ENCODE results near the gene SDR42E2.
"Not testable (repeated sequence)": the region's sequence is repeated elsewhere in the genome, so short reads cannot be mapped to it uniquely, and the experiment has no call there.

SDR42E2 gene

DNA sequence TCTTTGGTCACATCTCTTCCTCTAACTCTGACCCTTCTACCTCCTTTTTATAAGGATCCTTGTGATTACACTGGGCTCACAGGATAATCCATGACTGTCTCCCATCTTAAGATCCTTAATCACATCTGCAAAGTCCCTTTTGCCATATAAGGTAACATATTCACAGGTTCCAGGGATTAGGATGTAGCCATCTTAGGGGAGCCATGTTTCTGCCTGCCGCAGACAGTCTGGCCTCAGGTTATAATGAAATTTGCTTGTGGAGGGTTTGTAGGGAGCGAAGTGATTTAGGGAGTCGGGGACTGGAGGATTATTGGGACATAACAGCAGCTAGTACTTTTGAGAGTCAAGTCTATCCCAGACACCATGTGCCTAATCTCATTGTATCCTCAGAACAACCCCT is 51.5 kb downstream of the SDR42E2 start:
- DNase-seq (ENCODE audit: low read depth), result no peak

DNA sequence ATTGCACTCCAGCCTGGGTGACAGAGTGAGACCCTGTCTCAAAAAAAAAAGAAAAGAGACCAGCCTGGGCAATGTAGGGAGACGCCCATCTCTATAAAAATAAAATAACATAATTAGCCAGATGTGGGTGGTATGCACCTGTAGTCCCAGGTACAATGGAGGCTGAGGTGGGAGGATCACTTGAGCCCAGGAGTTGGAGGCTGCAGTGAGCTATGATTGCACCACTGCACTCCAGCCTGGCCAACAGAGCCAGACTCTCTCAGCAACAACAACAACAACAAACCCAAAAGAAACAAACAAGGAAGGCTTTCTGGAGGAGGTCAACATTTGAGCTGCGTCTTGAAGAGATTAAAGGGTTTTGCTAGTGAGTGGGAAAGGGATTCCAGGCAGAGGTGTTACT is 52.1 kb downstream of the SDR42E2 start:
- DNase-seq (ENCODE audit: low read depth), result no peak

DNA sequence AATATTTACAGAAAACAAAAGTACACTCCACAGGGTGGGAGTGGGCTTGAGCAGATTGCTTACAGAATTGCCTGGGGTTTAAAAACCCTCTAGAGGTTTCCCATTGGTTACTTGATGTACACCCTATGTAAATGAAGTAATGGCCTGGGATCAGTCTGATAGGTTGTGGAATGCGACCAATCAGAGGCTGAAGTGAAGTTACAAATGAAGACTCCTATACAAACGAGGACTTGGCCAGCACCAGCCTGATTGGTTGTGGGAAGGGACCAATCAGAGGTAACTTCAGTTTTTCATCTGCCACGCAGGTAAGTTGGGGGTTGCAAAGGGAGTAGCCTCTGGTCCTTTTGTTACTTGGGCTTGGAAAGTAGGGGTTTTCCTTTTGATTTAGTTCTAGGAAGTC is 52.6 kb downstream of the SDR42E2 start:
- no peak for DNase-seq (ENCODE audit: low read depth)

DNA sequence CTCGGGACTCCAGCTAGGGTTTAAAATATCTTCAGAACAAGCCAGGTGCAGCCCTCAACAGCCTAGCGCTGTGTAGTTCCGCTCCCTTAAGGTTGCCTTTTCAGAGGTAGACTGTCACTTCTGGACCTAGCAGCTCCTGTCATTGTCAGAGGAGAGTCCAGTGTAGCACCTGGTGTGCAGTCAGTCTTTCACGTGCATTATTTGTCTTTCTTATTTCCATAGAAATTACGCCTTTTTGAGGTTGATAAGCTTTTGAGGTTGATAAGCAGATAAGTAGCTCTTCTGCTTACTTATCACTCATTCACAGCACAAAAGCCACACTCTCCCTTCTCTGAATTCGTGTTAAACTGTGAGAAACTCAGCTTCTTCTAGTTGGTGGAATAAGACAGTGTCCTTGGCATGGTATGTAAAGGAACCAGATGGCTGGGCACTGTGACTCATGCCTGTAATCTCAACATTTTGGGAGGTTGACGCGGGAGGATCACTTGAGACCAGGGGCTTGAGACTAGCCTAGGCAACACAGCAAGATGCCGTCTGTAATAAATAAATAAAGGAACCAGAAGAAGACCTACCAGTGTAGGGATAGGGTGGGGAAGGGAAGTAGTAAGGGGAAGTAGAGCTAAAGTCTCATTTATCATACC is 54.0 kb downstream of the SDR42E2 start:
- DNase-seq (ENCODE audit: low read depth), result no peak

DNA sequence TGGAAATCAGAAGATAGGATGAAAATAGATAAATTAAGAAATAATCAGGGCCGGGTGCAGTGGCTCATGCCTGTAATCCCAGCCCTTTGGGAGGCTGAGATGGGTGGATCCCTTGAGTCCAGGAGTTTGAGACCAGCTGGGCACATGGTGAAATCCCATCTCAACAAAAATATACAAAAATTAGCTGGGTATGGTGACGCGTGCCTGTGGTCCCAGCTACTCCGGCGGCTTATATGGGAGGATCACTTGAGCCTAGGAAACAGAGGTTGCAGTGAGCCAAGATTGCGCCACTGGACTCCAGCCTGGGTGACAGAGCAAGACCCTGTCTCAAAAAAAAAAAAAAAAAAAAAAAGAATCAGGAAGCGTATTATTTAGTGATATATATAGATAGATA is 54.5 kb downstream of the SDR42E2 start:
- not testable (repeated sequence) for DNase-seq (ENCODE audit: low read depth)

DNA sequence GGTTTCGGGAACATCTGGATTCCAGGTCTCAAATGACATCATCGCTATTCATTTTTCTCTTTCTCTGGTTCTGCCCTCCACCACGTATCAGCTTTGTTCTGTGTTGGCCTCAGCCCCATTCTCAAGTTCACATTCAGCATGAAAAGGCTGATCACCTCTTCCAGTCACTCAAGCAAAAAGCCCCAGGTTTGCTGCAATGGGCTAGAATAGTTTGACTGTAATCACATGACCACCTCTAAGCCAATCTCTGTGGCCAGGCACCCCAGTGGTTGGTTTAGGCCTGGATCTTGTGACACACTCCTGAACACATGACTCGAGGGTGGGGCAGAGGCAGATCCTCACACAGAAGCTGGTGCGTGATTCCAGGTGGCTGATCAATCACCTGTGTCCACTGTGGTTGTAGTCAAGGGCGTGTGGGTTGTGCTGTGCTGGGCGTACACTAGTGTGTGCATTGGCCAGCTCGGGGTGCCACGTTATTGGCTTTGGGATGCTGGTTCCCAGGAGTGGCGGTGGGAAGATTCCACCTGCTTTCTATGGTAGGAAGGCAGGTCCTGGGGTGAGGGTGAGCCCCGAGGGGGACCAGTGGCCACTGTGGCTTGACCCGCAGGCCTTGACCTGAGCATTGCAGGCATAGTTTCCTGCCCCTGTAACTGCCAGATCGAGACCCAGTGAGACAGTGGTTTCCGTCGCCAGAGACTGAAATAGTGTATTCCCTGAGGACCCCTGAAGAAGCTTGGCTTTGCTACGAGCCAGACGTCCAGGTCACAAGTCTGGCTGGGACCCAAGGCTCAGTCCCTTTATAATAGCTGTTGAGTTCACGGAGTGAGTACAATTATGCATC is 55.8 kb downstream of the SDR42E2 start:
- DNase-seq (ENCODE audit: low read depth), result no peak

DNA sequence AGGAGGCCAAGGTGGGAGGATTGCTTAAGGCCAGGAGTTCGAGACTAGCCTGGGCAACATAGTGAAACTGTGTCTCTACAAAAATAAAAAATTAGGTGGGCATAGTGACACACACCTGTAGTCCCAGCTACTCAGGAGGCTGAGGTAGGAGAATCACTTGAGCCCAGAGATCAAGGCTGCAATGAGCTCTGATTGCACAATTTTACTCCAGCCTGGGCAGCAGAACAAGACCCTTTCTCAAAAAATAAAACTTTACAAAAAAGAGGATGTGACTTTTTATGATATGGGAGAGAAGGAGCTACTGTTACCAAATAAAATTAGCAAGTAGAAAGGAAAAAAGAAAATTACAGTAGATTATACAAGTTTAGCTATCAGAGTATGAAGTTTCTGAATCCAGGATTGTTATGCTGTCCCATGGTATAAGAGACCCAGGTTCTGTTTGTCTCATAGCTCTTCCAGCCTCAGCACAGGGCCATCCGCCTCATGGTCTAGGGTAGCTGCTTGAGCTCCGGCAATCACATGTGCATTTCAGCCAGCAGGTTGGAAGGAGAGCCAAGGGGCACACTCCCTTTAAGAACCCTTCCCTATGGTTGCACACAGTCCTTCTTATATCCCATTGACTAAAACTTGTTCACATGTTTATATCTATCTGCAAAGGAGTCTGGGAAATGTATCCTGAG is 57.2 kb downstream of the SDR42E2 start:
- no peak for DNase-seq (ENCODE audit: low read depth)

DNA sequence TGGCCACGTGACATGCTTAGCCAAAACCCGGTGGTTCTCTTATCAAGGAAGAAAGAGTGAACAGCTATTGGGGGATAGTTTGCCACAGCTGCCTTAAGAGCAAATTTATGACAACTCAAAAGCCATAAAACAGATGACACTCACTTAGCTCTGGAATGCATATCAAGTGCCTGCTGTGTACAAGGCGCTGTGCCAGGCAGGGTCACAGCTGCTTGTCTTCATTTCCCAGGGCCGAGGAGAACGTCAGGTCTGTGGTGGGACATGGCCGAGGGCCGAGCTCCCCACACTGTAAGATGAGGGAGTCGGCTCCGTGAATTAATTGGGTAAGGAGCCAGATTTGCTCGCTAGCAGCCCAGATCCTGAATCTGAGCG is 57.7 kb downstream of the SDR42E2 start:
- no peak for DNase-seq (ENCODE audit: low read depth)

DNA sequence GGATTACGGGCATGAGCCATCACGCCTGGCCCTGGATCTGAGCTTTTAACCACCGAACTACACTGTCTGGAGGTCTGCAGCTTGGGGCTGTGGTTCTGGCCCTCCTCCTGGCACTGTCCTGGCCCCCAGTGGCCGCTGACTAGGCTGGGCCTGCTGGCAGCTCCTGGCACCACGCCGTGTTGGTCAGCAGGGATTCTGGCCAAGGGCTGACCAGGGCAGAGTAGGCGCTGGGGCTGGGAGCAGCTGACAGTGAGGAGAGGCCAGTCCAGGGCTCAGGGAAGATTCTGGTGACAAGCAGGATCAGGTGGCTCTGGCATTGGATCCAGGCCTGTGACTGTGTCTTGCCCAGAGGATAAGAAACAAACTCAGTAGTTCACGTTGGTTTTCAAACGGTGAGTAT is 58.4 kb downstream of the SDR42E2 start:
- no peak for DNase-seq (ENCODE audit: low read depth)

DNA sequence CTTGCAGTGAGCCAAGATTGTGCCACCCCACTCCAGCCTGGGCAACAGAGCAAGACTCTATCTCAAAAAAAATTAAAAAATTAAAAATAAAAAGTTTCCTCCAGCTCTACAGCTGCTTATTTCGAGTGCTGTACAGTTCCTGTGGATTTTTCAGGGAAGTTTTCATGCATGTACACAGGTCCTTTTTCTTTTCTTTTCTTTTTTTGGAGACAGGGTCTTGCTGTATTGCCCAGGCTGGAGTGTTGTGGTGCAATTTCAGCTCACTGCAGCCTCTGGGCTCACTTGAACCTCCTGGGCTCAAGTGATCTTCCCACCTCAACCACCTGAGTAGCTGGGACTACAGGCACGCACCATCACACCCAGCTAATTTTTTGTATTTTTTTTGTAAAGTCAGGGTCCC is 59.7 kb downstream of the SDR42E2 start:
- DNase-seq (ENCODE audit: low read depth), result no peak

DNA sequence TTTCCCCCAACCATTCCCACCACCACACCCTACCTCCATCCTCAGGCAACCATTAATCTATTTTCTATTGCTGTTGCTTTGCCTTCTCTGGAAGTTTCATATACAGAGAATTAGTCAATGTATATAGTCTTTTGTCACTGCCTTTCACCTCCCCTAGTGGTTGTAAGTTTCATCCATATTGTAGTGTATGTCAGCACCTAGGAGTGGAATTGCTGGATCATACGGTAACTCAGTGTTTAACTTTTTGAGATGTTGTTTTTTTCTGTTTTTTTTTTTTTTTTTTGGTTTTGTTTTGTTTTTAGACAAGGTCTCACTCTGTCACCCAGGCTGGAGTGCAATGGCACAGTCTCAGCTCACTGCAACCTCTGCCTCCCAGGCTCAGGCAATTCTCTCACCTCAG is 60.7 kb downstream of the SDR42E2 start:
- no peak for DNase-seq (ENCODE audit: low read depth)

DNA sequence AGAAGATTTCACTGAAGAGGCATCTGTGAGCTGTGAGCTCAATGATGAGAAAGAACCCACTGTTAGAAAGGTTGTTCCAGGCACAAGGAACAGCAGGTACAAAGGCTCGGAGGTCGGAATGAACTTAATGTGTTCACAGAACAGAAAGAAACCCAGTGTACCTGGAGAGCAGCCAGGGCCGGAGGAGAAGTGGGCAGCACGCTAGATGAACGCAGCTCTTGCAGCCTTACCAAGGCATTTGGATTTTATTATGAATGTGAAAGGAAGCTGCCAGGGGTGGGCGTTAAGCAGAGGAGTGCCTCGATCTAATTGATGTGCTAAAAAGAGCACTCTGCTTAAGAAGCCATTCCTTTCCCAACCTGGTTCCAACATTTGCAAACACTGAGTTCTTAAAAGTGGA is 62.8 kb downstream of the SDR42E2 start:
- DNase-seq (ENCODE audit: low read depth), result no peak

DNA sequence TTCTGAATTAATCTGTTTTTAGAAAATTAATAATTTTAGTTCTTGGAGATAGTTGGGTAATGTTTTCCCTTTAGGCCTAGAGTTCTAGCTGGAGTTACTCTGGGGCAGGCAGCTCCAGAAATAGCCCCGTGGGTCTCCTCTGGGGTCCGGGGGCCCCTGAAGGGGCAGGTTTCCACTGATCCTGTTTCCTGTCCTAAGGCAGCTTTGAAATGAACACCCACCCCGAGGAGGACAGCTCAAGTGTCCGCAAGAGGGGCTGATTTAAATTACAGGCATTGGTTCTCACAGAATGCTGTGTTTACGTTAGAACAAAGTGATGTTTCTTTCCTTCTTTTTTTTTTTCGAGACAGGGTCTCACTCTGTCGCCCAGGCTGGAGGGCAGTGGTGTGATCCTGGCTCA is 67.6 kb downstream of the SDR42E2 start:
- DNase-seq (ENCODE audit: low read depth), result no peak

DNA sequence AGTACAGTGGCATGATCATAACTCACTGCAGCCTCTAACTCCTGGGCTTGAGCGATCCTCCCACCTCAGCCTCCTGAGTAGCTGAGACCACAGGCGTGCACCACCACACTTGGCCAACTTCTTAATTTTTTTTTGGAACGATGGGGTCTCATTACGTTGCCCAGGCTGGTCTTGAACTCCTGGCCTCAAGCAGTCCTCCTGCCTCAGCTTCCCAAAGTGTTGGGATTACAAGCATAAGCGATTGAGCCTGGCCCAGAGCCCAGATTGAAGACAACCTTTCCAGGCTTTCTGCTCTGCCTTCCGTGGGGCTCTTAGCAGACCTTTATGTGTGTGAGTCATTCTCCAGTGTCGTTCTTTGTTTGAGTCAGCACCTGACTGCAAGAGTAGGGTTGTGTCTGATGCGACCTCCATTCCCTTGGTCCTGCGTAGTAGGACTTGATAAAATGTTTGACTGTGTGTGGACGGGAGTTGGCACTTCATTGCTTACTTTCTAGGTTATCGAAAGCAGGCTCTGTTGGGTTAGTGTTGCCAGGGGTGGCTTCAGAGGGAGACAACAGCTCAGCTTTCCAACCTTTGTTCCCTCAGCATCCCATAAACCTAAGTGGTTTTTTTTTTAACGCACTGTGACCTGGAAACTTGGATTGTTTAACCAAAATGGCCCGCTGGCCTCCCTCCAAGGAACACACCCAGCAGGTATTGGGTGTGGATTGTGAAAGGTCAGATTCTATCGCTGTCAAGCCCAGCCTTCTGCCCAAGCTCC is 70.2 kb downstream of the SDR42E2 start:
- DNase-seq (ENCODE audit: low read depth), result no peak

DNA sequence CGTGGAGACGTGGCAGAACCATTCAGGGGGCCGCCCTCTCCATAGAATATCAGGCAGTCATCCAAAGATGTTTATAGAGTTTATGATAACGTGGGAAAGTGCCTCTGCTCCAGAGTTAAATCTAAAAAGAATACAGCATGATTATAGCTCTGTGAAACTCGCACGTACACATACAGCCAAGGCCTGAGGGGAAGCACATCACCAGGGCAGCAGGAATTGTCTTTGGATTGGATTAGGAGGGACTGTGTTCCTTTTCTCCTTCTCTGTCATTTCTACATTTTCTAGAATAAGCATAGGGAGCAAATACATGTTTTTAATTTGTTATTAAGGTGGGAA is 70.7 kb downstream of the SDR42E2 start:
- DNase-seq (ENCODE audit: low read depth), result no peak

DNA sequence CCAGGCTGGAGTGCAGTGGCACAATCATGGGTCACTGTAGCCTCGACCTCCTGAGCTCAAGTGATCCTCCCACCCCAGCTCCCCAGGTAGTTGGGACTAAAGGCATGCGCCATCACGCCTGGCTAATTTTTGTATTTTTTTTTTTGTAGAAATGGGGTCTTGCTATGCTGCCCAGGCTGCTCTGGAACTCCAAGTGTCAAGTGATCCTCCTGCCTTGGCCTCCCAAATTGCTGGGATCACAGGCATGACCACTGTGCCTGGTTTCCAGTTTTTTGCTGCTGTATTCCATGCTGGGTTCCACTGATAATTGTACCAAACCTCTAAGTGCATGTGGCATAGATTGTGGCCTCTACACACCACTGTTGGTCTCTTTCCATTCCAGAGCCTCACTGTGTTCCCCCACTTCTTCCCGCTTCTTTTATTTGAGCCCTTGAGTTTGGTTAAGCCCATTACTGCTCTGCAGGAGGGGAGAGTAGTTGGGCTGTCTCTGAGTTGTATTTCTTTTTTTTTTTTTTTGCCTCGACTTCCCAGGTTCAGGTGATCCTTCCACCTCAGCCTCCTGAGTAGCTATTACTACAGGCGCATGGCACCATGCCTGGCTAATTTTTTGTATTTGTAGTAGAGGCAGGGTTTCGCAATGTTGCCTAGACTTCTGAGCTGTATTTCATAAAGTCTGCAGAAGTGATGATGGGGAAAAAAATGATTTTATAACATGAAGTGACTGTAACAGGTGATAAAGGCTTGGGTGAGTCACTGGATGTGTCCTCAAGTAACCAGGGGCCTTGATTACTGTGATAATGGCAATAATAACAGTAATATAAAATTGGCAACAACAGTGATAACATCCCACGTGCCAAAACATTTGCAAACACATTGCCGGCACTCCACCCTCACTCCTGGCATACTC is 73.8 kb downstream of the SDR42E2 start:
- DNase-seq (ENCODE audit: low read depth), result no peak

DNA sequence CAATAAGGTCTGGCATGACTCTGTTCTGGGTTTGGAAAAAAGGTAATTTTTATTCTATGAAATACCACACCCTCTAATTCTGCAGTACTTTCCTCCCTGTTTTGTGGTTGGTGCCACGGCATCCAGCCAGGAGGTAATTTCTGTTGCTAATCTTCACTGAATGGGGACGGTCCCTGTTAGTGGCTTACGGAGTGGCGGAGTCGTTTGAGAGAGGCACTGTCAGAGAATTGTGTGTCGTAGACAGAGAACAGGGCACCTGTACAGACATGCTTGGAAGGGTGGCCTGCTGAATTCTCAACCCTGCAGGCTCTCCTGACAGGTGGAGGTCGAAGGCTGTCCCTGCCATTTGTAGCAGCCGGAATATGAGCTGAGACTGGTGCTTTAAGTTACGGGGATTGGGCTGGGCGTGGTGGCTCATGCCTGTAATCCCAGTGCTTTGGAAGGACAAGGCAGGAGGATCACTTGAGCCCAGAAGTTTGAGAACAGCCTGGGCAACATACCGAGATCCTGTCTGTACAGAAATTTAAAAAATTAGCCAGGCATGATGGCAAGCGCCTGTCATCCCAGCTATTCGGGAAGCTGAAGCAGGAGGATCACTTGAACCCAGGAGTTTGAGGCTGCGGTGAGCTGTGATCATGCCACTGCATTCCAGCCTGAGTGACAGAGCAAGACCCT is 77.0 kb downstream of the SDR42E2 start:
- DNase-seq (ENCODE audit: low read depth), result no peak

DNA sequence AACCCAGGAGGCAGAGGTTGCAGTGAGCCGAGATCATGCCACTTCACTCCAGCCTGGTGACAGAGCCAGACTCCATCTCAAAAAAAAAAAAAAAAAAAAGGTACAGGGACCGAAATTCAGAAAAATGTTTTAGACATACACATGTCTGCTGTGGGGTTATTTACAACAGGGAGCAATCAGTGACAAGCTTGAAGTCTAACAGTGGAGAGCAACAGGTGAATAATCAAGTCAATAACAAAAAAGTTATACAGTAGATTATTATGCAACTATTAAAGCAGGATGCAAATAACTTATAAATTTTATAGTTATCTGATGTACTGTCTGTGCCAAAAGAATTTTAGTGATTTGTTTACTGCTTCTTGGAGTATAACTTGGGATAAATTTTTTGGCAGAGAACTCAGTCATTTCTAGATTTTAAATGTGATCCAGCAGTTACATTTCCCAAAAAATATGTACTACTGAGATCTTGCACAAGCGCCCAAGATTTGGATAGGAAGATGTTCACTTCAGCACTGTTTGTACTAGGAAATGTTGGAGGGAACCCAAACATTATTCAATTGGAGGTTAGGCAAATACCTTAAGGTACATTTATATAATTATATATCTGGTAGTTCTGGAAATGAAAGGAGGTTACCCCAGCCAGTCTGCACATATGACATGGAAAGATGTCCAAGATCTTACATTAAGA is 77.9 kb downstream of the SDR42E2 start:
- DNase-seq (ENCODE audit: low read depth), result no peak
